ENCODE data around the gene SLC12A6. TPM values are rescaled to one million over a fixed set of nuclear protein-coding genes. Genes with fewer than 3 reads are reported as not detected.

Gene SLC12A6
- total RNA-seq, 1 donor from 2014 or later = 20.0 TPM

DNA sequence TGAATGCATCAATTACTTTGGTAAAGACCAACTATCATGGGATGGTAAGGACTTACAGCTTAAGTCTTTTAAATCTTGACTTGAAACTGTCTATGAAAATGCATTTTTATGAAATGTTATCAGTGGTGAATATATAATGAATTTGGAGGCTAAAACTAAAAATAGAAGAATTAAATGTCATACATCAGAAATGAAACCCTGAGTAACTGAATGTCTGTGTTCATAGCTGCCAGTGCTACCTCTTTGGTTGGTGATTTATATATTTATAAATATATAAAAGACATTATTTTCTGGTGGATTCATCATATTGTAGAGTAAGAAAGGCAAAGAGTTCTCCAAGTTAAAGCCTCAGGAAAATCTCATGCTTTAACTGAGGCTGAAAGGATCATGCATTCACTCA is 12.2 kb downstream of the SLC12A6 start:
- no peak for DNase-seq (ENCODE audit: low spot score)
- TF ChIP-seq, protein P1, sequence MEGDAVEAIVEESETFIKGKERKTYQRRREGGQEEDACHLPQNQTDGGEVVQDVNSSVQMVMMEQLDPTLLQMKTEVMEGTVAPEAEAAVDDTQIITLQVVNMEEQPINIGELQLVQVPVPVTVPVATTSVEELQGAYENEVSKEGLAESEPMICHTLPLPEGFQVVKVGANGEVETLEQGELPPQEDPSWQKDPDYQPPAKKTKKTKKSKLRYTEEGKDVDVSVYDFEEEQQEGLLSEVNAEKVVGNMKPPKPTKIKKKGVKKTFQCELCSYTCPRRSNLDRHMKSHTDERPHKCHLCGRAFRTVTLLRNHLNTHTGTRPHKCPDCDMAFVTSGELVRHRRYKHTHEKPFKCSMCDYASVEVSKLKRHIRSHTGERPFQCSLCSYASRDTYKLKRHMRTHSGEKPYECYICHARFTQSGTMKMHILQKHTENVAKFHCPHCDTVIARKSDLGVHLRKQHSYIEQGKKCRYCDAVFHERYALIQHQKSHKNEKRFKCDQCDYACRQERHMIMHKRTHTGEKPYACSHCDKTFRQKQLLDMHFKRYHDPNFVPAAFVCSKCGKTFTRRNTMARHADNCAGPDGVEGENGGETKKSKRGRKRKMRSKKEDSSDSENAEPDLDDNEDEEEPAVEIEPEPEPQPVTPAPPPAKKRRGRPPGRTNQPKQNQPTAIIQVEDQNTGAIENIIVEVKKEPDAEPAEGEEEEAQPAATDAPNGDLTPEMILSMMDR (IDR thresholded peaks at IDR 0.05) = no peak
- Mint-ChIP-seq H3K36me3 (ENCODE audit: low read depth) (no peaks in the 10 kb centered on the region), H3K27ac (ENCODE audit: unreplicated experiment) (no peak overlapping the region), H3K27me3 (ENCODE audit: low read depth) (no peaks in the 10 kb centered on the region), H3K9me3 (ENCODE audit: low read depth) (no peaks in the 10 kb centered on the region), H3K4me3 (ENCODE audit: unreplicated experiment) (no peak overlapping the region), H3K4me1 (ENCODE audit: low read depth) (peaks cover 3% of the 10 kb centered on the region)

DNA sequence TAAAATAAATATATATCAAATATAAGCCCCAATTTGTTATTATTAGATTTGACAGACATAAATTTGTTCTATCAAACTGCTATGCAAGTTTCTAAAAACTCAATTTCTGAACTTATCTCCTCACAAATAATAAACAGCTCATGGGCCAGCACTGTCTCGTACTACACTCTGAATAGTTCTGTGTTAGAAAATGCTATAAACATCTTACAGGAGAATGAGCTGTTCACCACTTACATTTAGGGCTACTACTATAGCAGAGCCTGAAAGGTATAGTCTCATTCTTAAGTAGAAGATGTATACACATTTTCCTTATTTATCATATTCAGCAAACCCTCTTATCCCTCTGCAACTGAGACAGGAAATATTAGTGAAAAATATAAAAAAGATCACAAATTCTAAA is 12.6 kb downstream of the SLC12A6 start:
- no peak for DNase-seq (ENCODE audit: low spot score)
- Mint-ChIP-seq H3K27ac (ENCODE audit: unreplicated experiment) (no peak overlapping the region), H3K27me3 (ENCODE audit: low read depth) (no peaks in the 10 kb centered on the region), H3K9me3 (ENCODE audit: low read depth) (no peaks in the 10 kb centered on the region), H3K4me3 (ENCODE audit: unreplicated experiment) (no peak overlapping the region), H3K36me3 (ENCODE audit: low read depth) (no peaks in the 10 kb centered on the region), H3K4me1 (ENCODE audit: low read depth) (peaks cover 3% of the 10 kb centered on the region)
- TF ChIP-seq, protein P1 (IDR thresholded peaks at IDR 0.05) = no peak

DNA sequence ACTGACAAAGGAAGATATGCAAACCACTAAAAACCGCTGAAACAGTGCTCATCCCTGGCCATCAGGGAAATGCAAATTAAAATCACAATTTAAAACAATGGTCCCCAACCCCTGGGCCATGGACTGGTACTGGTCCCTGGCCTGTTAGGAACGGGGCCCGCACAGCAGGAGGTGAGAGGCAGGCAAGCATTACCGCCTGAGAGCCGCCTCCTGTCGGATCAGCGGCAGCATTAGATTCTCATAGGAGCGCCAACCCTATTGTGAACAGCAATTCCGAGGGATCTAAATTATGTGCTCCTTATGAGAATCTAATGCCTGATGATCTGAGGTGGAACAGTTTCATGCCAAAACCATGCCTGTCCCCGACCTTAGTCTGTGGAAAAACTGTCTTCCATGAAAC is 14.4 kb downstream of the SLC12A6 start:
- TF ChIP-seq, protein P1 (IDR thresholded peaks at IDR 0.05) = no peak
- Mint-ChIP-seq H3K4me3 (ENCODE audit: unreplicated experiment) (no peak overlapping the region), H3K27ac (ENCODE audit: unreplicated experiment) (no peak overlapping the region), H3K36me3 (ENCODE audit: low read depth) (no peaks in the 10 kb centered on the region), H3K4me1 (ENCODE audit: low read depth) (peaks cover 11% of the 10 kb centered on the region), H3K9me3 (ENCODE audit: low read depth) (no peaks in the 10 kb centered on the region), H3K27me3 (ENCODE audit: low read depth) (no peaks in the 10 kb centered on the region)
- no peak for DNase-seq (ENCODE audit: low spot score)

DNA sequence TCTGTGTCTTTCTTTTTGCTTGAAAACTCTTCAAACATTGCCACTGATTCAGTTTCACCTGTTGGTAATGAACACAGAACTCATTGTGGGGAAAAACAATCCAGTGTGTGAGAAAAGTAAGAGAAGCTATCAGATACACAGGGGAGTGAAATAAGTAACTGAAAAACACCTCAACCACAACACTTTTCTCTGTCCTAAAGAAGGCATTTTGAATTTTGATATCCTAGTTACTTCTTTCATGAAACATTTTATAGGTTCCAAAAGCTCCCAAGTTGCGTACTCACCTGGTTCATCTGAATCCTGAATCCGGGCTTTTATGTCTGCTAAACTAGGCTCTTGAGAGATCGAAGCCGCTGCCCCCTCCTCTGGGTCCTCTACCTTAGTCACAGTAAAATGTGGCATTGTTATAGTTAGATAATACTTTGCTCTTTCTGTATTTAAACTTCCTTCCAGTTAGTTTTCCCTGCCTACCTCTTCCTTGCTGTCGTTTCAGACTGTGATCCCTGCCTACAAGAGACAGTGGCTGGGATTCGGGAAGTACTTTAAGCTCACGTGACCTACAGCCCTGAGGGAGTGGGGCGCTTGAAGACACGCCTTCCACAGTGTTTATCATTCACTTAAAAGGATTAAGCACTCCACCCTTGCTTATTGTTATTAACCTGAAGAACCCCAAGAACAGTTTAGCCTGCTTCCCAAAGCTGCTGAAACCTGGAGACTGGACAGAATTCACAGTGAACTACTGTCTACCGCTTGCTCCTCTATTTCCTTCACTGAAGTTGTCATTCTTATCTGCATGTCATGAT is 19.1 kb downstream of the SLC12A6 start:
- Mint-ChIP-seq H3K27me3 (ENCODE audit: low read depth) (no peaks in the 10 kb centered on the region), H3K9me3 (ENCODE audit: low read depth) (no peaks in the 10 kb centered on the region), H3K4me3 (ENCODE audit: unreplicated experiment) (peak overlapping the region; percentile 70), H3K4me1 (ENCODE audit: low read depth) (peaks cover 21% of the 10 kb centered on the region), H3K36me3 (ENCODE audit: low read depth) (peaks cover 3% of the 10 kb centered on the region), H3K27ac (ENCODE audit: unreplicated experiment) (peak overlapping the region; percentile 70)
- no peak for DNase-seq (ENCODE audit: low spot score)
- TF ChIP-seq, protein P1 (IDR thresholded peaks at IDR 0.05) = no peak

DNA sequence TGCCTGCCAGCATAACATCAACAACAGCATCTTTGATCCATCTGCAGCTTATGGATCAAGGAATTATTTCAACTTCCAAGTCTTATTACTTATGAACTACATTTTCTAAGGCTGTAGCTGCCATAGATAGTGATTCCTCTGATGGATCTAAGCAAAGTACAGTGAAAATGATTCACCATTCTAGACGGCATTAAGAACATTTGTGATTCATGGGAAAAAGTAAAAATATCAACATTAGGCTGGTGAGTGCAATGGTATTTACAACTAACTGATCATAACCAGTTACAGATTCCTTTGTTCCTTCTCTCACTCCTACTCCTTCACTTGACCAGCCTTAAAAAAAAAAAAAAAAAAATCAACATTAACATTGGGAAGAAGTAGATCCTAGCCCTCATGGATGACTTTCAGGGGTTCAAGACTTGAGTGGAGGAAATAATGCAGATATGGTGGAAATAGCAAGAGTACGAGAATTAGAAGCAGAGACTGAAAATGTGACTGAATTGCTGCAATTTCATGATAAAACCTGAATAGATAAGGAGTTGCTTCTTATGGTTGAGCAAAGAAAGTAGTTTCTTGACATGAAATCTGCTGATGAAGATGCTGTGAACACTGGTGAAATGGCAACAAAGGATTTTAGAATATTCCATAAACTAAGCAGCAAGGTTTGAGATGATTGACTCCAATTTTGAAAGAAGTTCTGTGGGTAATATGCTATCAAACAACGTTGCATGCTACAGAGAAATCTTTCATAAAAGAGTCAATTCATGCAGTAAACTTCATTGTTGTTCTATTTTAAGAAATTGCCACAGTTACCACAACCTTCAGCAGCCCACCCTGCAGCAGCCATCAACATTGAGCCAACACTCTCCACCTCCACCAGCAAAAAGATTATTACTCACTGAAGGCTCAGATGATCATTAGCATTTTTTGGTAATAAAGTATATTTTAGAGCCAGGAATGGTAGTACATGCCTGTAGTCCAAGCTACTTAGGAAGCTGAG is 22.8 kb downstream of the SLC12A6 start:
- peaks cover 21% of the 10 kb centered on the region for H3K4me1 Mint-ChIP-seq (ENCODE audit: low read depth)
- H3K36me3 Mint-ChIP-seq (ENCODE audit: low read depth) = peaks cover 3% of the 10 kb centered on the region
- DNase-seq (ENCODE audit: low spot score) = no peak
- H3K27ac Mint-ChIP-seq (ENCODE audit: unreplicated experiment) = no peak overlapping the region
- no peak overlapping the region for H3K4me3 Mint-ChIP-seq (ENCODE audit: unreplicated experiment)
- no peaks in the 10 kb centered on the region for H3K9me3 Mint-ChIP-seq (ENCODE audit: low read depth)
- H3K27me3 Mint-ChIP-seq (ENCODE audit: low read depth) = no peaks in the 10 kb centered on the region
- TF ChIP-seq, protein P1 (IDR thresholded peaks at IDR 0.05) = no peak

All from chondrocyte (in vitro differentiated cells).